RWPE1 (cell line): ENCODE measurements around the gene FRMD4A.

Experiments used
- CTCF ChIA-PET: fragments of 350-600 bp; sonication (Branson Sonifier 250); formaldehyde crosslinking; extraction: SDS; loops from one replicate; lab custom pipeline; 2021; lab: Yijun Ruan, JAX
- POLR2A ChIA-PET: fragments of 400-600 bp; formaldehyde crosslinking; extraction: SDS; loops from one replicate; lab custom pipeline; 2020; ENCODE audit warnings: antibody characterized with exemption; ENCODE audit not compliant: low non-redundant PET; lab: Yijun Ruan, JAX
- DNase-seq: peaks from one replicate; pipeline ENCODE4 v3.0.0; 2012; ENCODE audit warnings: low spot score
- H3K27ac ChIP-seq: fragments of 450-650 bp; 2 replicates; pipeline ENCODE4 v1.5.1; 2017
- CTCF ChIP-seq: fragments of 450-650 bp; conservative IDR thresholded peaks from 2 replicates; pipeline ENCODE4 v1.5.1; 2017; ENCODE audit warnings: low read depth, mild to moderate bottlenecking

Gene FRMD4A

GRCh38 chr10:13656337-13657100, 674.2 kb downstream of the FRMD4A start:
- CTCF ChIA-PET = interaction anchor here (0.7 kb wide), 1 partner anchor 121 kb away, joined by 8 read pairs; no protein-coding TSS in a partner anchor

GRCh38 chr10:13654846-13655245, 675.9 kb downstream of the FRMD4A start:
- ChIA-PET POLR2A (no interaction called here), CTCF (no interaction called here)

More at GRCh38 chr10:13656337-13657100, 674.2 kb downstream of the FRMD4A start:
- no peak overlapping the region for H3K27ac ChIP-seq
- TF ChIP-seq CTCF = no peak
- no peak for DNase-seq
- POLR2A ChIA-PET = no interaction called here

GRCh38 chr10:13654118-13654830, 676.5 kb downstream of the FRMD4A start:
- POLR2A ChIA-PET = no interaction called here
- no peak for DNase-seq
- no peak for TF ChIP-seq CTCF
- CTCF ChIA-PET = interaction anchor here (0.6 kb wide), 1 partner anchor 204 kb away, joined by 4 read pairs; no protein-coding TSS in a partner anchor
- H3K27ac ChIP-seq = no peak overlapping the region

More at GRCh38 chr10:13654846-13655245, 675.9 kb downstream of the FRMD4A start:
- H3K27ac ChIP-seq = no peak overlapping the region
- DNase-seq = no peak
- no peak for TF ChIP-seq CTCF

- DNase-seq = no peak
- ChIA-PET POLR2A (no interaction called here), CTCF (no interaction called here)
- no peak for TF ChIP-seq CTCF
- peak overlapping the region; percentile 39; the same call in 1 of the 2 replicates for H3K27ac ChIP-seq
These were observed 677.9 kb downstream of the FRMD4A start for GRCh38 chr10:13652860-13653259.

GRCh38 chr10:13651969-13652720, 678.6 kb downstream of the FRMD4A start:
- no peak for TF ChIP-seq CTCF
- CTCF ChIA-PET = no interaction called here
- peak overlapping the region; percentile 39; the same call in 1 of the 2 replicates for H3K27ac ChIP-seq
- POLR2A ChIA-PET = no interaction called here
- peak; percentile 10 for DNase-seq

- DNase-seq = no peak
- no peak overlapping the region for H3K27ac ChIP-seq
- ChIA-PET POLR2A (interaction anchor here (0.6 kb wide), 1 partner anchor 105 kb away, joined by 3 read pairs; no protein-coding TSS in a partner anchor), CTCF (no interaction called here)
- TF ChIP-seq CTCF = no peak
These were observed 679.8 kb downstream of the FRMD4A start for GRCh38 chr10:13650961-13651360.
